SK-N-SH treated with all-trans-retinoic acid at 6 μM for 48 hours (cell line): ENCODE results near the gene CHMP3.

Experiments used
- PATZ1 ChIP-seq: fragments of 250-450 bp; sonication (Bioruptor Pico); IDR thresholded peaks from 2 replicates; pipeline ENCODE4 v1.8.0; 2020; ENCODE audit warnings: mild to moderate bottlenecking, moderate library complexity, borderline replicate concordance
- TCF4 ChIP-seq: fragments of 250-450 bp; sonication (Bioruptor Pico); IDR thresholded peaks from 2 replicates; pipeline ENCODE4 v1.8.0; 2021; ENCODE audit warnings: mild to moderate bottlenecking, moderate library complexity, borderline replicate concordance

DNA sequence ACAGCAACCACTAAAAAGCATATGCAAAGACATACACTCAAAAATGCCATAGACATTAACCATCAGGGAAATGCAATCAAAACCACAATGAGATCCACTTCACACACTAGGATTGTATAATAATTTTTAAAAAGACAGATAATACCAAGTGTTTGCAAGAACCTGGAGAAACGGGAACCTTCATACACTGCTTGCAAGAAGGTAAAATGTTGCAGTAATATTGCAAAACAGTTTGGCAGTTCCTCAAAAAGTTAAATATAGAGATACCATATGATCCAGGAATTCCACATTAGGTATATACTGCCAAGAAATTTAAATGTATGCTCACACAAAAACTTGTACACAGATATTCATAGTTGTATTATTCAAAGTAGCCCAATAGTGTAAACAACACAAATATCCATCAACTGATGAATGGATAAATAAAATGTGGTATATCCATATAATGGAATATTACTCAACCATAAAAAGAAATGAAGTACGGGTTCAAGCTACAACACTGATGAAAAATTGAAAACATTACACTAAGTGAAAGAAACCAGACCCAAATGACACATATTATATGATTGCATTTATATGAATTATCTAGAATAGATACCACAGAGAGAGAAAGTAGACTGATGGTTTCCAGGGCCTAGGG, 14.7 kb upstream of the CHMP3 start:
- no peak for TF ChIP-seq TCF4 (CRISPR knock-in tag)
- TF ChIP-seq PATZ1 (CRISPR knock-in tag), result no peak
